ENCODE data around the gene ZNF76. TPM values are rescaled to one million over a fixed set of nuclear protein-coding genes. Genes with fewer than 3 reads are reported as not detected.
A peak's percentile ranks its signal among the peaks of the same experiment; 100 is the strongest.

ZNF76 gene
- total and polyA plus RNA-seq, 9 of the 15 experiments (the other 6 are each of a cell fraction or from before 2014, with no cell fraction given) = 1.2 to 17.8 (median 10.7) TPM

- TF ChIP-seq HDAC1 (IDR thresholded peaks at IDR 0.05) (peak in 1 of 2 experiments; percentile 70; a peak in 2 of 4 replicates), MEF2D (tag; conservative IDR thresholded peaks at IDR 0.05; ENCODE audit: low read depth) (no peak), VEZF1 (CRISPR knock-in tag; IDR thresholded peaks at IDR 0.05) (peak; percentile 76), ZNF561 (CRISPR knock-in tag; conservative IDR thresholded peaks at IDR 0.05) (no peak), ZNF121 (CRISPR knock-in tag; conservative IDR thresholded peaks at IDR 0.05) (no peak), RFX7 (CRISPR knock-in tag; IDR thresholded peaks at IDR 0.05) (no peak), MGA (IDR thresholded peaks at IDR 0.05) (peak; percentile 77), ZZZ3 (IDR thresholded peaks at IDR 0.05) (no peak; the same call in 1 of the 2 replicates), KLF6 (CRISPR knock-in tag; IDR thresholded peaks at IDR 0.05; ENCODE audit: borderline replicate concordance) (no peak), MCM2 (IDR thresholded peaks at IDR 0.05; ENCODE audit: low read depth) (no peak), BCOR (IDR thresholded peaks at IDR 0.05) (0 out of 2 replicates have a peak, but pooled peaks have one; percentile 30), CAMTA2 (CRISPR knock-in tag; conservative IDR thresholded peaks at IDR 0.05) (no peak), TFAM (CRISPR knock-in tag; conservative IDR thresholded peaks at IDR 0.05) (no peak), E2F4 (CRISPR knock-in tag; IDR thresholded peaks at IDR 0.05; ENCODE audit: low read depth) (0 out of 2 replicates have a peak, but pooled peaks have one; percentile 9)
Measured at GRCh38 chr6:35297601-35298481, 38.3 kb downstream of the ZNF76 start, which contains the start of gene DEF6 (continued).

Measured in K562 (cell line).